ENCODE data around the gene APCDD1. TPM values are rescaled to one million over a fixed set of nuclear protein-coding genes. Genes with fewer than 3 reads are reported as not detected.

The APCDD1 gene
- total and polyA plus RNA-seq, 2 of the 13 experiments (the other 11 are each of a cell fraction or from before 2014, with no cell fraction given): 2.1 to 8.6 TPM

DNA sequence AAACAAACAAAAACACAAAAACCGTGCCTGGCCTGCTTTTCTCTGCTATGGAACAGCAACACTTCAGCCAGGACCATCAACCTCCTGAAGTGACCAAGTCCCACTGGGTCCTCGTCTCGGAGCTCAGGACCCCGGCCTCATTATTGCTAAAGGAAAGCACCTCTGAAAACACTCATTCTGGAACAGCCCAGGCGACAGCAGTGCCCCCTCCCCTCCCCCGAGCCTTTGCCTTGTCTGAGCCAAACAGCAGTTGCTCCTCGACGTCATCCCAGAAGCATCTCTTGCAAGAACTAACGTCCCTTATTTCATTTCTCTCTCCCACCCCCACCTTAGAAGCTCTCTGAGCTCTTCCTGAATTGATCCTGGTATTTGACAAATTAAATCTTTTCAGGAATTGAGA is 27.4 kb downstream of the APCDD1 start:
- no peak overlapping the region for H3K9ac ChIP-seq (ENCODE audit: insufficient read depth, low read depth, low read length)
- intact Hi-C loops (cut with micrococcal nuclease; ENCODE audit: unreplicated experiment) (no loop called here), in situ Hi-C loops (cut with HindIII; ENCODE audit: extremely low pct_ligation_motif_present, low pct_unique_long_range_greater_than_20kb) (no loop called here)
- no peaks in the 10 kb centered on the region for H3K79me2 ChIP-seq (ENCODE audit: insufficient read depth, low read length)
- TF ChIP-seq ARNTL (CRISPR knock-in tag; IDR thresholded peaks at IDR 0.05): no peak
- TF ChIP-seq ZNF883 (CRISPR knock-in tag; IDR thresholded peaks at IDR 0.05; ENCODE audit: not compliant biosample characterization): no peak
- TF ChIP-seq NBN (conservative IDR thresholded peaks at IDR 0.05): no peak
- TF ChIP-seq ZNF432 (CRISPR knock-in tag; IDR thresholded peaks at IDR 0.05; ENCODE audit: borderline replicate concordance): no peak
- TF ChIP-seq, protein P1, sequence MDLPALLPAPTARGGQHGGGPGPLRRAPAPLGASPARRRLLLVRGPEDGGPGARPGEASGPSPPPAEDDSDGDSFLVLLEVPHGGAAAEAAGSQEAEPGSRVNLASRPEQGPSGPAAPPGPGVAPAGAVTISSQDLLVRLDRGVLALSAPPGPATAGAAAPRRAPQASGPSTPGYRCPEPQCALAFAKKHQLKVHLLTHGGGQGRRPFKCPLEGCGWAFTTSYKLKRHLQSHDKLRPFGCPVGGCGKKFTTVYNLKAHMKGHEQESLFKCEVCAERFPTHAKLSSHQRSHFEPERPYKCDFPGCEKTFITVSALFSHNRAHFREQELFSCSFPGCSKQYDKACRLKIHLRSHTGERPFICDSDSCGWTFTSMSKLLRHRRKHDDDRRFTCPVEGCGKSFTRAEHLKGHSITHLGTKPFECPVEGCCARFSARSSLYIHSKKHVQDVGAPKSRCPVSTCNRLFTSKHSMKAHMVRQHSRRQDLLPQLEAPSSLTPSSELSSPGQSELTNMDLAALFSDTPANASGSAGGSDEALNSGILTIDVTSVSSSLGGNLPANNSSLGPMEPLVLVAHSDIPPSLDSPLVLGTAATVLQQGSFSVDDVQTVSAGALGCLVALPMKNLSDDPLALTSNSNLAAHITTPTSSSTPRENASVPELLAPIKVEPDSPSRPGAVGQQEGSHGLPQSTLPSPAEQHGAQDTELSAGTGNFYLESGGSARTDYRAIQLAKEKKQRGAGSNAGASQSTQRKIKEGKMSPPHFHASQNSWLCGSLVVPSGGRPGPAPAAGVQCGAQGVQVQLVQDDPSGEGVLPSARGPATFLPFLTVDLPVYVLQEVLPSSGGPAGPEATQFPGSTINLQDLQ (CRISPR knock-in tag; IDR thresholded peaks at IDR 0.05): no peak
- no peak for TF ChIP-seq ZNF589 (CRISPR knock-in tag; conservative IDR thresholded peaks at IDR 0.05)
- TF ChIP-seq, protein P2, sequence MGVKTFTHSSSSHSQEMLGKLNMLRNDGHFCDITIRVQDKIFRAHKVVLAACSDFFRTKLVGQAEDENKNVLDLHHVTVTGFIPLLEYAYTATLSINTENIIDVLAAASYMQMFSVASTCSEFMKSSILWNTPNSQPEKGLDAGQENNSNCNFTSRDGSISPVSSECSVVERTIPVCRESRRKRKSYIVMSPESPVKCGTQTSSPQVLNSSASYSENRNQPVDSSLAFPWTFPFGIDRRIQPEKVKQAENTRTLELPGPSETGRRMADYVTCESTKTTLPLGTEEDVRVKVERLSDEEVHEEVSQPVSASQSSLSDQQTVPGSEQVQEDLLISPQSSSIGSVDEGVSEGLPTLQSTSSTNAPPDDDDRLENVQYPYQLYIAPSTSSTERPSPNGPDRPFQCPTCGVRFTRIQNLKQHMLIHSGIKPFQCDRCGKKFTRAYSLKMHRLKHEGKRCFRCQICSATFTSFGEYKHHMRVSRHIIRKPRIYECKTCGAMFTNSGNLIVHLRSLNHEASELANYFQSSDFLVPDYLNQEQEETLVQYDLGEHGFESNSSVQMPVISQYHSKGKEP (CRISPR knock-in tag; IDR thresholded peaks at IDR 0.05): no peak
- TF ChIP-seq RAD21 (CRISPR knock-in tag; IDR thresholded peaks at IDR 0.05): no peak
- TF ChIP-seq, protein P3, sequence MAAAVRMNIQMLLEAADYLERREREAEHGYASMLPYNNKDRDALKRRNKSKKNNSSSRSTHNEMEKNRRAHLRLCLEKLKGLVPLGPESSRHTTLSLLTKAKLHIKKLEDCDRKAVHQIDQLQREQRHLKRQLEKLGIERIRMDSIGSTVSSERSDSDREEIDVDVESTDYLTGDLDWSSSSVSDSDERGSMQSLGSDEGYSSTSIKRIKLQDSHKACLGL (CRISPR knock-in tag; IDR thresholded peaks at IDR 0.05): no peak
- TF ChIP-seq, protein P4, sequence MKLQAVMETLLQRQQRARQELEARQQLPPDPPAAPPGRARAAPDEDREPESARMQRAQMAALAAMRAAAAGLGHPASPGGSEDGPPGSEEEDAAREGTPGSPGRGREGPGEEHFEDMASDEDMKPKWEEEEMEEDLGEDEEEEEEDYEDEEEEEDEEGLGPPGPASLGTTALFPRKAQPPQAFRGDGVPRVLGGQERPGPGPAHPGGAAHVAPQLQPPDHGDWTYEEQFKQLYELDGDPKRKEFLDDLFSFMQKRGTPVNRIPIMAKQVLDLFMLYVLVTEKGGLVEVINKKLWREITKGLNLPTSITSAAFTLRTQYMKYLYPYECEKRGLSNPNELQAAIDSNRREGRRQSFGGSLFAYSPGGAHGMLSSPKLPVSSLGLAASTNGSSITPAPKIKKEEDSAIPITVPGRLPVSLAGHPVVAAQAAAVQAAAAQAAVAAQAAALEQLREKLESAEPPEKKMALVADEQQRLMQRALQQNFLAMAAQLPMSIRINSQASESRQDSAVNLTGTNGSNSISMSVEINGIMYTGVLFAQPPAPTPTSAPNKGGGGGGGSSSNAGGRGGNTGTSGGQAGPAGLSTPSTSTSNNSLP (IDR thresholded peaks at IDR 0.05; ENCODE audit: low read depth, low read length): no peak
- no peak for TF ChIP-seq ZNF788 (CRISPR knock-in tag; IDR thresholded peaks at IDR 0.05; ENCODE audit: borderline replicate concordance)
- no peak for TF ChIP-seq ZNF235 (CRISPR knock-in tag; IDR thresholded peaks at IDR 0.05; ENCODE audit: borderline replicate concordance)
- TF ChIP-seq NFYC (CRISPR knock-in tag; IDR thresholded peaks at IDR 0.05): no peak
- H3K36me3 ChIP-seq (replicated peaks in 1 of 2; ENCODE audit: control insufficient read depth in 1 of 2, insufficient read depth in 2 of 2, low read length in 2 of 2): no peaks in the 10 kb centered on the region
- H3K27me3 ChIP-seq (ENCODE audit: control insufficient read depth in 1 of 2, insufficient read depth in 2 of 2, low read length in 2 of 2): no peaks in the 10 kb centered on the region
- H3K4me1 ChIP-seq (ENCODE audit: insufficient read depth, low read length): peaks cover under 1% of the 10 kb centered on the region; the same call in 1 of the 2 replicates
- no peaks in the 10 kb centered on the region for H4K20me1 ChIP-seq (ENCODE audit: insufficient read depth, low read length)
- no peak overlapping the region for H3K4me3 ChIP-seq (replicated peaks in 1 of 3; ENCODE audit: insufficient read depth in 1 of 3, low read depth in 2 of 3, low read length in 3 of 3)
- CTCF ChIA-PET (ENCODE audit: low intra/inter-chr PET ratio, low total read pairs): no interaction called here
- H3K27ac ChIP-seq (ENCODE audit: extremely low read length, insufficient read depth, low read length): no peak overlapping the region
- no peak overlapping the region for H3K4me2 ChIP-seq (ENCODE audit: low read depth, low read length)
- BruUV-seq (replicated peaks): no TSS peak
- FAIRE-seq: no peak
- WGBS (ENCODE audit: low lambda C conversion rate): 50% methylated on average over 9 of the region's 9 CpGs
- DNase-seq (ENCODE audit: low spot score): no peak
- POLR2A ChIA-PET: no interaction called here
- H3K9me3 ChIP-seq (ENCODE audit: low read length): no peaks in the 10 kb centered on the region
- no peak overlapping the region for H2AFZ ChIP-seq (ENCODE audit: low read length)
- no peak for ATAC-seq

Data from HepG2 (cell line).